DMS153 treated with DMSO at 0.1 percent for 48 hours (cell line): ENCODE results near the gene EIF2AK3.

Experiments
- DNase-seq: peaks from one replicate; lab custom pipeline; 2025; ENCODE audit not compliant: unreplicated experiment; lab: John Stamatoyannopoulos, UW

EIF2AK3 gene

DNA sequence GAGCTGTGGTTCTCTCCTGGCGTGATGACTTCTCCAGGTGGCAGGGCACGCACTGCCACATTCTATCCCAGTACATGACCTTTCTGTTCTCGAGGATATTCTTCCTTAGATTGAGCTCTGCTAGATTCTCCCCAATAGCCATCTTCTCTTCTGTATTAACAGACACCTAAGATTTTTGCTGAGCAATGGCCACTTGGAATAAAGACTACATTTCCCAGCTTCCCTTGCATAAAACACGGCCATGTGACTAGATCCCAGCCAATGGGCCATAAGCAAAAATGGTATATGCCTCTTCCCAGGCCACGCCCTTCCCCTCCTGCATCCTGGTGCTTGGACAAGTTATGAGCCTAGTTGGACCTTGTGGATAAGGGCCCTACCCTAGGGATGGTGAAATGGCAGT is 82.1 kb downstream of the EIF2AK3 start:
- DNase-seq, result no peak

DNA sequence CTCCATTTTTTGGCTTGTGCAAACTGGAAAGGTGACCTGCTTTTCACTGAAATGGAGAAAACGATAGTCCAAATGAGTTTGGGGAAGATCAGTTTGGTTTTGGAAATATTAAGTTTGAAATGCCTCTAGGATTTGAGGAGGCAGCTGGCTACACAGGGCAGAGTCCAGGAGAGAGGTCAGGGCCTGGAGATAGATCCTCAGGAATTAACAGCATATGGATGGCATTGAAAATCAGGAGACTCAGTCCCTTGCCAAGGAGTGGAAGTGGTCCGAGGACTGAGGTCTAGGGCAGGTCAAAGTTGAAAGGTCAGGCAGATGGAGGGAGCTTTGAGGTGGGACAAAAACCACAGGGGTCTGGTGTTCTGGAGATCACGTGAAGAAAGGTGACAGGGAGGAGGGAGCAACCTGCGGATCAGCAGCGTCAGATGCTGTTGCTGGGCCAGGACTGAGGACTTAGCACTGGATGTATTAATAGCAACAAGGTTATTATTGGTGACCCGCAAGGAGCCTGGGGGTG is 83.7 kb downstream of the EIF2AK3 start:
- no peak for DNase-seq

DNA sequence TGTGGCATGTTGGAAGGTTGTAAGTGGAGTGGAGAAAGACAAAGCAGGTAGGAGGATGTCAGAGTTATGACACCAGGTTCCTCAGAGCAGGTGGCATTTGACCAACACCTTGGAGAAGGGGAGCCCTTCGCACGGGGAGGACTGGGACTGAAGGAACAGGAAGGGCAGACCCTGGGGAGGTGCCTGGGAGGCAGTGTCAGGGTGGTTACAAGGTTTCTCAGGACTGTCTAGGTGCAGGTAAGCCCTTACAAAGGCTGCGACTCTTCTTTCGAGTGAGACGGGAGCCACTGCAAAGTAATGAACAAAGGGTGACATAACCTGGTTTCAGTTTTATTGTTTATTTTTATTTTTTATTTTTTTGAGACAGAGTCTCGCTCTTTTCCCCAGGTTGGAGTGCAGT is 84.6 kb downstream of the EIF2AK3 start:
- no peak for DNase-seq

DNA sequence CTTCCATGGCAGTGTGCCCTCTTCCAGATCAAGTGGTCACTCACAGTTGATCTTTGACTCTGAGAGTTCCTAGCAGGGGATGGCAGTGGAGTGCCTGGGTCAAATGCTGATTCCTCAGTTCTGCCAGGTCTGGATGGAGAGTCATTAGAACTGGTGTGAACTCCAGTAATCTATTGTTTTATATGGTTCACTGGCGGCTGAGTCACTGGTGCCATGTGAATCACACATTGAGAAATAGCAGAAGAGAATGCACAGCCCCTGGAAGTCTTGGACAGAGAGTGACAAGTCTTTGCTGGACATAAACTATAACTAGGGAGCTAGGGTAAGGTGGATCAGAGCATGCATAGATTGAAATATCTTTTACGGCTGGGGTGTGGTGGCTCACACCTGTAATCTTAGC is 86.9 kb downstream of the EIF2AK3 start:
- DNase-seq, result no peak

DNA sequence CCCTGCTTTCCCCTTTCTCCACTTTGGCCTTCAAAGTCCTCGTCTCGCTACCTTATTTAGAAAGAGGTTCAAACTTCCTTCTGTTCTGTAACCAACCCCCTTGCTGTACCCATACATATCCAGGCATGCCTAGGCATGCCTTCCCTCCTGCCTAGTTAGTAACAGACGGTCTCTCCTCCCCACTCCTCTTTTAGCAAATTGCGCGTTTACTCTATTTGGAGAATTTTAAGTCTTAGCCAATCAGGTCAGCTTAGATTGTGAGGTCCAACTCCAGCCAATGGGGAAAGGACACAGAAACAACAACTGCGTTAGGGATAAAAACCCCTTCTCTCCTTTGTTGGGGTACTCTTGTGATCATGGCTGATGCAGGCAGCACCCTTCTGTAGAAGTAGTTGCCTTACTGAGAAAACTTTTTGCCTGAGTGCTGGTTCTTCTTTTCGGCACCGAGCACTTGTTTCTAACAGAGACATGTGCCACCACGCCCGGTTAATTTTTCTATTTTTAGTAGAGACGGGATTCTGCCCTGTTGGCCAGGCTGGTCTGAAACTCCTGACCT is 88.8 kb downstream of the EIF2AK3 start:
- no peak for DNase-seq

DNA sequence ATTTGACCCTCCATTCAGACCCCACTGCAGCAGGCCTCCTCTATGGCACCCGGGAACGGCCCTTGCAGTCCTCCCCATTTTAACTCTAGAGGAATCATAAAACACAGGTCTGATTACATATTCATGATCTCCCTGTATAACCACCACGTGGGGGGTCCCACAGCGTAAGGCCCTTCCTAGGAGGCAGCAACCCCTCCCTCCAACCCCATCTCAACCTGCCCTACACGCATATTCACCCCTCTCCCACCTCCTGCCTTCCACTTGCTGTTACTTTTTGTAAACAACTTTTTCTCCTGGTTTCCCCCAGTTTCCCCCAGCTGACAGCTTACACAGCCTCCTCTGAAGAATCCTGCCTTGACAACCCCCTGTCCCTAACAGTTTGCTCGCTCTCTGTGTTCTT is 89.6 kb downstream of the EIF2AK3 start:
- no peak for DNase-seq

DNA sequence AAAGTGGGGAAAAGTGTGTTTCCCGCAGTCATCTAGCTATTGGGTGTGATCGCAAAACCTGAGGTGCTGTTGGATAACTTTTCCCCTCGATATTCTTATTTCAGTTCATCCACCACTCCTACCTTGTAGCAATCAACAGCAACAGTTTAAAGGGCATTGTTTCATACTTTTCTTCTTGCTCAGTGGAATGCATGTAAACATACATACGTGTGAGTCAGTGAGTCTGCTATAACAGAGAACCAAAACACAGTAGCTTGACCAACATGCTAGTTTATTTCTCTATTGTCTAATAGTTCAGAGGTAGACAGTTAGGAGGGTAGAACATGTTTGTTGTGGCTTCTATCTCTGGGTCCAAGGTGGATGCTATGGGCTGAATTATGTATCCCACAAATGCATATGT is 97.2 kb downstream of the EIF2AK3 start:
- DNase-seq, result no peak

DNA sequence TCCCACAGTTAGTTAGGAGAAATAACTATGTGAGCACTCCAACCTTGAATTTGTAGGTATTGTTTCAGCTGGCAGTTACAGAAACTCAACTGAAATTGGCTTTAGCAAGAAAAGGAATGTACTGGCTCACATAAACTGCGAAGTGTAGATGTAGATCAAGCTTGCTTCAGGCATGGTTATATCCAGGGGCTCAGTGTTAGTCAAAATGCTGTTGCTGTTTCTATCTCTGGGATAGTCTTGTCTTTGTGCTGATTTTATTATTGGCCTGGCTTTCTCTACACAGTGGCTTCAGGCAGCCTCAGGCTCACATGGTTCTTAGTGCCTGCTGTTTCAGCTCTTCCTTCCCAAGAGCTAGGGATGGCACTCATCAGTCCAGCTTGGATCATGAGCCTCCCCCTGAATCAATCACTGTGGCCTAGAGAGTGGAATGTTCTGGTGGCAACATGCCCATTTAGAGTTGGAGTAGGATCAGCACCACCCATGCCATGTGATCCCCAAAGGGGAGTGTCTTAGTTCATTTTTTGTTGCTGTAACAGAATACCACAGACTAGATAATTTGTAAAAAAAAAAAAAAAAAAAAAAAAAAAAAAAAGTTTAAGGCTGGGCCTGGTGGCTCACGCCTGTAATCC is 105.7 kb downstream of the EIF2AK3 start:
- DNase-seq, result no peak

DNA sequence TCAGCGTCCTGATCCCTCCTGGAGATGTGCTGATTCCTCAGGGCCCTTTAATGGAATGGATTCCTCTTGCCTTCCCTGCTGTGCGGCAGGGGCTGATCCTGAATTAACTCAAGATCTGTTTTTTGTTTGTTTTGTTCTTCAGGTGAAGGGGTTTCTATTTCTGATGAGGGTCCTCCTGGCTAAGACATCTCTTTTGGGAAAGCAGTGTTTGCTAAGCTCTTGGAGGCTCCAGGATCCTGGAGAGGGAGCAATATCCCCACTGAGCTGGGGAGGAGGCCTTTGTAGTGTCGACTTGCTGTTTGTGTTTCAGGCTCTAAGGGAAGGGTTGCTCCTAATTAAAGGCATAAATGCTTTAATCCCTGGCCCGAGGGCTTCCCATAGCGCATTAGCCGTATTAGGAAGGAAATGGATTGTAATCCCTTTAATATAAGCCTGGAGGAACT is 109.5 kb downstream of the EIF2AK3 start:
- no peak for DNase-seq
